GM12878 (cell line): ENCODE data around the gene HOXB2. TPM values are rescaled to one million over a fixed set of nuclear protein-coding genes. Genes with fewer than 3 reads are reported as not detected.

Experiments
- ATAC-seq: fragments of 200-7000 bp; cut with Tn5 transposase; 3 replicates; pipeline ENCODE4 v1.9.1; 2020; ENCODE audit warnings: mild to moderate bottlenecking, moderate library complexity
- BruUV-seq: library from RNA; stranded (reverse); fragments of 400-500 nt; replicated peaks from 2 replicates; lab custom pipeline; 2021; lab: Mats Ljungman, UMichigan
- CTCF ChIA-PET: fragments of 300-600 bp; sonication (Branson Sonifier 250); formaldehyde crosslinking; extraction: SDS; loops from one replicate; lab custom pipeline; 2021; ENCODE audit warnings: inconsistent platforms; lab: Yijun Ruan, JAX
- POLR2A ChIA-PET: fragments of 350-600 bp; formaldehyde crosslinking; extraction: SDS; loops from one replicate; lab custom pipeline; 2021; ENCODE audit warnings: inconsistent platforms; lab: Charles Lee
- RAD21 ChIA-PET: fragments of 300-600 bp; sonication (Branson Sonifier 250); formaldehyde crosslinking; loops from one replicate; lab custom pipeline; 2023; ENCODE audit warnings: antibody characterized with exemption; ENCODE audit not compliant: unreplicated experiment; lab: Charles Lee
- SMC1A ChIA-PET: fragments of 300-600 bp; sonication (Branson Sonifier 250); formaldehyde crosslinking; loops from one replicate; lab custom pipeline; 2023; ENCODE audit not compliant: unreplicated experiment, uncharacterized antibody; lab: Charles Lee
- DNase-seq: peaks from one replicate; pipeline ENCODE4 v3.0.0-alpha.2; 2011; ENCODE audit warnings: low read depth, low spot score
- FAIRE-seq: peaks from 3 replicates; lab custom pipeline; 2011; peaks lifted over from hg19 to GRCh38; lab: Jason Lieb, UNC
- H2AFZ ChIP-seq: 2 replicates; pipeline ENCODE4 v1.6.0; 2011; ENCODE audit warnings: low read depth, low read length, control low read depth; ENCODE audit not compliant: control insufficient read depth
- H3K27ac ChIP-seq: 2 replicates; pipeline ENCODE4 v1.5.1; 2011; ENCODE audit warnings: control low read depth; ENCODE audit not compliant: control insufficient read depth, insufficient read depth
- H3K27me3 ChIP-seq, 2 experiments: replicated peaks in 1 of 2; 2 replicates each; pipeline versions ENCODE4 v1.6.0 to v1.6.1; 2011; ENCODE audit warnings: low read length in 1 of 2; ENCODE audit not compliant: control insufficient read depth in 2 of 2, insufficient read depth in 2 of 2
- H3K36me3 ChIP-seq, 2 experiments: 2 replicates each; pipeline ENCODE4 v1.5.1; 2011; ENCODE audit warnings: low read length in 1 of 2; ENCODE audit not compliant: control insufficient read depth in 2 of 2, insufficient read depth in 2 of 2
- H3K4me1 ChIP-seq: 2 replicates; pipeline ENCODE4 v1.6.1; 2011; ENCODE audit warnings: mild to moderate bottlenecking, low read length, moderate library complexity, mixed read lengths; ENCODE audit not compliant: control insufficient read depth, insufficient read depth
- H3K4me2 ChIP-seq: 2 replicates; pipeline ENCODE4 v1.6.0; 2011; ENCODE audit warnings: control low read depth; ENCODE audit not compliant: control insufficient read depth, insufficient read depth
- H3K4me3 ChIP-seq: fragments of 200-600 bp; sonication (generic); 2 replicates; pipeline ENCODE4 v1.5.1; 2016
- H3K79me2 ChIP-seq: 2 replicates; pipeline ENCODE4 v1.6.0; 2011; ENCODE audit warnings: low read length; ENCODE audit not compliant: control insufficient read depth, insufficient read depth
- H3K9ac ChIP-seq: 2 replicates; pipeline ENCODE4 v1.8.0; 2011; ENCODE audit warnings: low read length, control low read depth, mixed read lengths; ENCODE audit not compliant: control insufficient read depth, insufficient read depth
- H3K9me3 ChIP-seq: replicated peaks from 3 replicates; pipeline ENCODE4 v1.5.1; 2011; ENCODE audit warnings: mild to moderate bottlenecking, low read length; ENCODE audit not compliant: control insufficient read depth, insufficient read depth
- H4K20me1 ChIP-seq: 2 replicates; pipeline ENCODE4 v1.6.0; 2011; ENCODE audit not compliant: control insufficient read depth, insufficient read depth
- ATF7 ChIP-seq: fragments of 450-650 bp; IDR thresholded peaks from 2 replicates; pipeline ENCODE4 v1.6.1; 2016; ENCODE audit warnings: low read depth, mild to moderate bottlenecking
- BCLAF1 ChIP-seq: fragments of 450-650 bp; IDR thresholded peaks from 2 replicates; pipeline ENCODE4 v1.6.1; 2017; ENCODE audit warnings: antibody characterized with exemption, mild to moderate bottlenecking, moderate library complexity
- CREB1 ChIP-seq: IDR thresholded peaks from 2 replicates; pipeline ENCODE4 v1.6.1; 2012; ENCODE audit warnings: low read depth, mild to moderate bottlenecking, inconsistent platforms
- ESRRA ChIP-seq: IDR thresholded peaks from 2 replicates; pipeline ENCODE4 v1.6.1; 2012; ENCODE audit warnings: mild to moderate bottlenecking, low read length, improper control_type of control experiment
- ETV6 ChIP-seq, 2 experiments: fragments of 450-650 bp in 1 of 2; IDR thresholded peaks in 1 of 2; conservative IDR thresholded peaks in 1 of 2; 2 replicates each; pipeline ENCODE4 v1.6.1; 2014; ENCODE audit warnings: antibody characterized with exemption in 1 of 2, borderline replicate concordance in 1 of 2, low read depth in 1 of 2, mild to moderate bottlenecking in 1 of 2, moderate library complexity in 1 of 2
- EZH2 ChIP-seq: IDR thresholded peaks from 2 replicates; pipeline ENCODE4 v1.6.1; 2012; ENCODE audit warnings: low read depth, mild to moderate bottlenecking, control low read depth, inconsistent platforms, low read length, borderline replicate concordance; ENCODE audit not compliant: control insufficient read depth
- IRF4 ChIP-seq: IDR thresholded peaks from 2 replicates; pipeline ENCODE4 v1.6.1; 2011; ENCODE audit warnings: low read depth, low read length
- NBN ChIP-seq: fragments of 450-650 bp; IDR thresholded peaks from 2 replicates; pipeline ENCODE4 v1.6.1; 2016
- NR2F1 ChIP-seq: fragments of 450-650 bp; conservative IDR thresholded peaks from 2 replicates; pipeline ENCODE4 v1.6.1; 2017; ENCODE audit warnings: mild to moderate bottlenecking
- PAX8 ChIP-seq: fragments of 450-650 bp; IDR thresholded peaks from 2 replicates; pipeline ENCODE4 v1.6.1; 2017; ENCODE audit warnings: mild to moderate bottlenecking, moderate library complexity
- PKNOX1 ChIP-seq: fragments of 450-650 bp; IDR thresholded peaks from 2 replicates; pipeline ENCODE4 v1.6.1; 2016; ENCODE audit warnings: mild to moderate bottlenecking
- POLR2AphosphoS2 ChIP-seq: IDR thresholded peaks from 2 replicates; pipeline ENCODE4 v1.6.1; 2011; ENCODE audit warnings: low read depth, mild to moderate bottlenecking, low read length, improper control_type of control experiment, moderate library complexity
- RCOR1 ChIP-seq: conservative IDR thresholded peaks from 2 replicates; pipeline ENCODE4 v1.6.1; 2012; ENCODE audit warnings: low read depth, low read length, improper control_type of control experiment
- RELA ChIP-seq: fragments of 450-650 bp; IDR thresholded peaks from 2 replicates; pipeline ENCODE4 v1.8.0; 2014; ENCODE audit warnings: borderline replicate concordance; ENCODE audit not compliant: partially characterized antibody
- STAT3 ChIP-seq: IDR thresholded peaks from 2 replicates; pipeline ENCODE4 v1.6.1; 2011; ENCODE audit warnings: low read depth, low read length, improper control_type of control experiment
- TCF12 ChIP-seq: IDR thresholded peaks from 2 replicates; pipeline ENCODE4 v1.6.1; 2011; ENCODE audit warnings: low read depth, mild to moderate bottlenecking, low read length
- ZNF217 ChIP-seq: fragments of 450-650 bp; IDR thresholded peaks from 2 replicates; pipeline ENCODE4 v1.6.1; 2017; ENCODE audit warnings: antibody characterized with exemption, mild to moderate bottlenecking
- ZNF24 ChIP-seq: fragments of 450-650 bp; IDR thresholded peaks from 2 replicates; pipeline ENCODE4 v1.6.1; 2017; ENCODE audit warnings: antibody characterized with exemption, mild to moderate bottlenecking
- ZNF384 ChIP-seq: IDR thresholded peaks from 2 replicates; pipeline ENCODE4 v1.6.1; 2012; ENCODE audit warnings: low read depth, mild to moderate bottlenecking, low read length, improper control_type of control experiment, borderline replicate concordance
- WGBS: methylation state at CpG from one replicate; pipeline ENCODE4 v1.1.6; 2016; ENCODE audit warnings: low lambda C conversion rate; ENCODE audit not compliant: insufficient replicate concordance, insufficient coverage; ENCODE audit errors: missing lambda C conversion rate; 5-methylcytosine and 5-hydroxymethylcytosine counted together
- in situ Hi-C: fragments of 300-500 bp; cut with MboI; formaldehyde crosslinking; loops from 9 replicates; pipeline ENCODE4 v1.14.3; 2018; ENCODE audit warnings: mixed read lengths
- intact Hi-C: fragments of 100-400 bp; cut with micrococcal nuclease; formaldehyde crosslinking; loops from one replicate; pipeline ENCODE4 v1.14.2; 2022; ENCODE audit not compliant: unreplicated experiment
- polyA plus RNA-seq, 11 experiments: library from polyadenylated mRNA; depleted of rRNA in 4 of 11; unstranded in 6 of 11; stranded (reverse) in 5 of 11; fragments of >200 nt; fragmentation: Nextera tagmentation in 4 of 11; fragmentation: Illumina TruSeq in 1 of 11; extraction: Ambion mirVana in 4 of 11; extraction: Trizol in 1 of 11; gene quantifications; 1 replicate in 1 of 11; 2 replicates in 10 of 11; pipeline versions ENCODE4 v1.2.1 to v1.2.3, GENCODE V29; 2011 to 2016; ENCODE audit warnings: inconsistent platforms in 2 of 11, missing spikeins in 2 of 11, low read depth in 1 of 11
- total RNA-seq, 4 experiments: library from RNA; depleted of rRNA in 3 of 4; stranded (reverse); fragments of >200 nt in 3 of 4; fragmentation: Illumina TruSeq in 1 of 4; extraction: Trizol in 1 of 4; gene quantifications; 2 replicates each; pipeline versions ENCODE4 v1.2.1 to v1.2.3, GENCODE V29; 2013 to 2021
- TF ChIP-seq, protein P1 (sequence below): IDR thresholded peaks from 2 replicates; pipeline ENCODE4 v1.6.1; 2011; ENCODE audit warnings: borderline replicate concordance, low read depth, mild to moderate bottlenecking, moderate library complexity, mixed read lengths, low read length; ENCODE audit not compliant: insufficient read depth; ENCODE audit errors: extremely low read length

HOXB2 gene
- total and polyA plus RNA-seq, 10 of the 15 experiments (the other 5 are each of a cell fraction or from before 2014, with no cell fraction given): 0.16 to 8.8 (median 2.3) TPM

DNA sequence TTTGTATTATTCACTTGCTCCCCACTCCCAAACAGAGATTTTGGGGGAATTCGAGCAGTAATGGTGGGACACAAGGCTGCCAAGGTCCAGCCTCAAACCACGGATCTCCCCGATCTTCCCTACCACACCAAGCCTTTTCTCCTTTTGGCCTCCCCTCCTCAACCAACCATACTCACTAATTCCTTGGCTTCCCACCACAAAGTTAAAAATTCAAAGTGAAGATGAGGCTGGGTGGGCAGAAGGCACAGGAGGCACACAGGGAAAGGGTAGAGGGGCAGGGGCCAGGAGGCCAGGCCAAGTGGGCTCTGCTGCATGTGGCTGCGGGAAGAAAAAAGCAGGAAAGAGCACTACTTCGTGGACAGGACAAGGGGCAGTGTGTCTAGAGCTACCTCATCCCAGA lies 18.0 kb upstream of the HOXB2 start:
- in situ Hi-C loops: no loop called here
- WGBS: 58% methylated on average over 5 of the region's 5 CpGs
- BruUV-seq: no TSS peak
- H3K9ac ChIP-seq: no peak overlapping the region
- SMC1A ChIA-PET: interaction anchor here (0.8 to 3.3 kb wide), 6 partner anchors 12 to 116 kb away, joined by 3 to 11 read pairs (median 4); no protein-coding TSS in a partner anchor
- RAD21 ChIA-PET: no interaction called here
- no peak overlapping the region for H2AFZ ChIP-seq
- FAIRE-seq: no peak
- CTCF ChIA-PET: interaction anchor here (0.6 to 1.8 kb wide), 5 partner anchors 29 to 200 kb away, joined by 3 to 9 read pairs (median 3); no protein-coding TSS in a partner anchor
- TF ChIP-seq, protein P1, sequence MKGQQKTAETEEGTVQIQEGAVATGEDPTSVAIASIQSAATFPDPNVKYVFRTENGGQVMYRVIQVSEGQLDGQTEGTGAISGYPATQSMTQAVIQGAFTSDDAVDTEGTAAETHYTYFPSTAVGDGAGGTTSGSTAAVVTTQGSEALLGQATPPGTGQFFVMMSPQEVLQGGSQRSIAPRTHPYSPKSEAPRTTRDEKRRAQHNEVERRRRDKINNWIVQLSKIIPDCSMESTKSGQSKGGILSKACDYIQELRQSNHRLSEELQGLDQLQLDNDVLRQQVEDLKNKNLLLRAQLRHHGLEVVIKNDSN: no peak
- TF ChIP-seq BCLAF1: no peak
- no peak for TF ChIP-seq CREB1
- no peak for TF ChIP-seq IRF4
- TF ChIP-seq ZNF384: no peak
- TF ChIP-seq ESRRA: no peak
- TF ChIP-seq TCF12: no peak
- TF ChIP-seq ATF7: no peak
- no peak for TF ChIP-seq NR2F1
- TF ChIP-seq ETV6 (conservative IDR thresholded peaks at IDR 0.05 in 1 of 2, IDR thresholded peaks at IDR 0.05 in 1 of 2; ENCODE audit: borderline replicate concordance in 1 of 2, low read depth in 1 of 2): no peak
- TF ChIP-seq POLR2AphosphoS2: no peak
- TF ChIP-seq STAT3: no peak
- no peak for TF ChIP-seq ZNF217
- no peak for TF ChIP-seq NBN
- no peak for TF ChIP-seq ZNF24
- no peak for TF ChIP-seq RCOR1
- TF ChIP-seq EZH2: no peak
- TF ChIP-seq RELA: no peak
- TF ChIP-seq PAX8: no peak
- no peak for TF ChIP-seq PKNOX1
- TF ChIP-seq, all 136 proteins: peak for 0
- DNase-seq (no peak), ATAC-seq (no peak)
- Histone ChIP-seq H4K20me1 (no peaks in the 10 kb centered on the region), H3K79me2 (no peaks in the 10 kb centered on the region), H3K27me3 (no peaks in the 10 kb centered on the region), H3K9me3 (no peaks in the 10 kb centered on the region), H3K36me3 (no peaks in the 10 kb centered on the region; a peak in 1 of 4 replicates), H3K27ac (no peak overlapping the region), H3K4me2 (no peak overlapping the region), H3K4me3 (no peak overlapping the region), H3K4me1 (no peaks in the 10 kb centered on the region)
- POLR2A ChIA-PET: interaction anchor here (0.6 to 1.4 kb wide), 2 partner anchors 47 to 469 kb away, joined by 6 to 7 read pairs; no protein-coding TSS in a partner anchor
- intact Hi-C loops: no loop called here
